Astrocyte of the spinal cord (primary cell): ENCODE results near the gene TMEM161A.

Experiments used
- DNase-seq: peaks from one replicate; pipeline ENCODE4 v3.0.0; 2011; ENCODE audit warnings: low read depth, low spot score
- H3K4me3 ChIP-seq: 2 replicates; pipeline ENCODE4 v1.5.1; 2011; ENCODE audit warnings: low read depth, mild to moderate bottlenecking, low read length, moderate library complexity
- in situ Hi-C: cut with HindIII; loops from 2 replicates; pipeline ENCODE4 v1.10.0; 2017; ENCODE audit warnings: low sequenced_read_pairs
- TF ChIP-seq, protein P1 (sequence below): IDR thresholded peaks from 2 replicates; pipeline ENCODE4 v1.5.1; 2012; ENCODE audit warnings: low read depth, mild to moderate bottlenecking, low read length, inconsistent platforms

Gene TMEM161A

DNA sequence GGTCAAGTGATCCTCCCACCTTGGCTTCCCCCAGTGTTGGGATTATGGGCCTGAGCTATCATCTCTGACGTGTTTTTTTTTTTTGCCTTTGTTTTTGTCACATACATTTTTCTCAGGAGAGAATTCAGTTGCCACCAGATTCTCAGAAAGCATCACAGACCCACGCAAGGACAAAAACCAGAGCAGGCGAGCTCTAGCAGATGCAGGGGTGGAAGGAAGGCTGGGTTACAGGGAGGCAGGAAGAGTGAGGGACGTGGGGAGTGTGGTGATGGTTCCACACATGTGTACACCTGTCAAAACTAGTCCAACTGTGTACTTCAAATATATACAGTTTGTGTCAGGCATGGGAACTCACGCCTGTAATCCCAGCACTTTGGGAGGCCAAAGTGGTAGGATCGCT is 4.3 kb downstream of the TMEM161A start:
- H3K4me3 ChIP-seq, result no peak overlapping the region
- no peak for DNase-seq
- TF ChIP-seq, protein P1, sequence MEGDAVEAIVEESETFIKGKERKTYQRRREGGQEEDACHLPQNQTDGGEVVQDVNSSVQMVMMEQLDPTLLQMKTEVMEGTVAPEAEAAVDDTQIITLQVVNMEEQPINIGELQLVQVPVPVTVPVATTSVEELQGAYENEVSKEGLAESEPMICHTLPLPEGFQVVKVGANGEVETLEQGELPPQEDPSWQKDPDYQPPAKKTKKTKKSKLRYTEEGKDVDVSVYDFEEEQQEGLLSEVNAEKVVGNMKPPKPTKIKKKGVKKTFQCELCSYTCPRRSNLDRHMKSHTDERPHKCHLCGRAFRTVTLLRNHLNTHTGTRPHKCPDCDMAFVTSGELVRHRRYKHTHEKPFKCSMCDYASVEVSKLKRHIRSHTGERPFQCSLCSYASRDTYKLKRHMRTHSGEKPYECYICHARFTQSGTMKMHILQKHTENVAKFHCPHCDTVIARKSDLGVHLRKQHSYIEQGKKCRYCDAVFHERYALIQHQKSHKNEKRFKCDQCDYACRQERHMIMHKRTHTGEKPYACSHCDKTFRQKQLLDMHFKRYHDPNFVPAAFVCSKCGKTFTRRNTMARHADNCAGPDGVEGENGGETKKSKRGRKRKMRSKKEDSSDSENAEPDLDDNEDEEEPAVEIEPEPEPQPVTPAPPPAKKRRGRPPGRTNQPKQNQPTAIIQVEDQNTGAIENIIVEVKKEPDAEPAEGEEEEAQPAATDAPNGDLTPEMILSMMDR, result no peak
- in situ Hi-C loops, result no loop called here

DNA sequence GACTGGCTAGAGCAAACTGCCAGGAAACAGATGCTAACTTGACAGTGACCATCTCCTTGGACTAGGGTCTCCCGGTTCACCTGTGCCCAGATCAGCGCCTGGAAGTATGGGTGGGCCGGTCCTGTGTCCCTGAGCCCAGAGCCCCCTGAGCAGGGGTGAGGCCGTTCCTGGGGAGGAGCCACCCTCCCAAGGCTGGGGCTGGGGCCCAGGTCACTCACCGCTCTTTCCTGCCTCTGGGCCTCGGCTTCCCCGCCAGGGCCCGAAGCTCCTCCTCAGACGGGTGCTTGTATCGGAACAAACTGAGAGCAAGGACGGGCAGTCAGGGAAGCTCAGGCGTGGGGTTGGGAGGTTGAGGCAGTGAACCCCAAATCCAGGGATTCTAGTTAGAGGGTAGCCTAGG is 5.4 kb downstream of the TMEM161A start:
- in situ Hi-C loops, result no loop called here
- TF ChIP-seq, protein P1, result no peak
- no peak for DNase-seq
- no peak overlapping the region for H3K4me3 ChIP-seq

DNA sequence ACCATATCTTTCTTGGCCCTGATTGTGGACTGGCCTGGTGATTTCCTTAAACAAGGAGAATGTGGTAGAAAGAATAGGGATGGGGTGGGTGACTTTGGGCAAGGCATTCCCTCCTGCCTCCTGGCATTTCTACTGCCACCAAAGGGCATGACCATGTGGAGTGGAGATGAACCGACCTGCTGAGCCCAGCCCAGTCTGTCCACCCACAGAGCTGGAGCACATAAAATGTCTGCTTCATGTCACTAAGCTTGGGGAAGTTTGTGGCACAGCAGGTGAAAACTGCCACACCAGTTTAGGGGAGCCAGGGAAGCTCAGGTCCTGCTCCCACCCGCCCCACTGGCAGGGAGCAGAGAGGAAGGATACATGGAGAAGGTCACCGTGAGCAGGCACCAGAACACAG is 6.3 kb downstream of the TMEM161A start:
- DNase-seq, result no peak
- TF ChIP-seq, protein P1, result no peak
- H3K4me3 ChIP-seq, result no peak overlapping the region
- in situ Hi-C loops, result no loop called here

DNA sequence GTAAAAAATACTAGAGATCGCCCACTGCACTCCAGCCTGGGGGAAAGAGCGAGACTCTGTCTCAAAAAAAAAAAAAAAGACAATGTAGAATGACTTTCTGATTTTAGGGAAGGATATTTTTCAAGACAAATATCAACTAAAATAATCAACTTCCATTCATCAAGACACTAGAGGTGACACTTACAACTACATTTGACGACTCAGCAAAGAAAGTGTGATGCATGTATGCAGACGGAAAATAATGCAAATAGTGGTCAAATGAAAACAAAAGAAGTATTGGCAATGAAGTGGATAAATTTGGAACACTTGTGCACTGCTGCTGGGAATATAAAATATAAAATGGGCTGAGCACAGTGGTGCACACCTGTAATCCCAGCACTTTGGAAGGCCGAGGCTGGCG is 12.2 kb downstream of the TMEM161A start:
- no peak overlapping the region for H3K4me3 ChIP-seq
- in situ Hi-C loops, result no loop called here
- TF ChIP-seq, protein P1, result no peak
- no peak for DNase-seq

DNA sequence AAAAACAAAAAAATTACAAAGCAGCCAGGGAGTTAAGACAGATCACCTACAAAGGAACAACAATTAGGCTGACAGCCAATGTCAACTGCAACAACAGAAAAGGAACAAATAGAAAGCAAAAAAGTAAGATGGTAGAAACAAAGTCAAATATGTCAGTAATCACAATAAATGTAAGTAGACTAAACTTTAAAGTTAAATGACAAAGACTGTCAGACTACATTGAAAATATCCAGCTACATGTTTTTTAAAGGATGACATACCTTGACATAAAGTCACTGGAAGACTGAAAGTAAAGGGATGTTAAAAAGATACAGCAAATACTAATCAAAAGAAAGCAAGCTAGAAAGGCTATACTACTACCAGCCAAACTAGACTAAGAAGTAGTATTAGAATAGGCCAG is 14.9 kb downstream of the TMEM161A start:
- in situ Hi-C loops, result no loop called here
- TF ChIP-seq, protein P1, result no peak

DNA sequence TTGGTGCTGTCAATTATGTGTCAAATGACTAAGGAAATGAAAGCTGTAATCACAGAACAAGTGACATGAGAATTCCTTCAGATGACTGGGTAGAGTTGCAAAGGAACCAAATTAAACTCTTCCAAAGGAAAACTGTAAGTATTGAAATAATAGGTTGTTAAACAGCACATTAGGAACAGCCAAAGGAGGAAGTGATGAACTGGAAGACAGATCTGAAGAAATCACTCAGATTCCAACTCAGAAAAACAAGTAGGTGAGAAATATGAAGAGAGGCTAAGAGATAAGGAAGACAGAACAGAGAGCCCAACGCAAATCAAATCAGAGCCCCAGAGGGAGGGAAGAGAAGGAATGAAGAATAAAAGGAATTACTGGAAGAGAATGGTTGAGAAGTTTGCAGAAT is 15.4 kb downstream of the TMEM161A start:
- TF ChIP-seq, protein P1, result no peak
- no peak overlapping the region for H3K4me3 ChIP-seq
- DNase-seq, result no peak
- in situ Hi-C loops, result no loop called here

More for the DNA sequence above, 14.9 kb downstream of the TMEM161A start:
- DNase-seq, result no peak
- no peak overlapping the region for H3K4me3 ChIP-seq

DNA sequence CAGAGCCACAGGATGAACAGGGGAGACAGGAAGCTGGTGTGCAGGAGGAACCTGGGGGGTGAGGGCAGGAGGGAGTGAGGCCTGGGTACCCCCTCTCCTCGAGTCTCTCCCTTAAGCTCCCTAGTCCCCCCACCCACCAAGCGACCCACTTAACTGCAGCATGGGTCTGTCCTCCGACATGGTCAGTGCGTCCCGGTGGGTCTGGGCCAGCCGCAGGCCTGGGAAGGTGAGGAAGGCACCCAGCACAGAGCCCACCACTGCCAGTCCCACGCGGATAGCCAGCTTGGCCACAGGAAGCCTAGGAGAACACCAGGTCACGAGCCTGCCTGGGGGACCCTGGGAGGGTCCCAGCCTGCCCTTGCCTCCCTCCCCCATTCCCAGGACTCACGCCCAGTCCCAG is 16.9 kb downstream of the TMEM161A start:
- TF ChIP-seq, protein P1, result no peak
- DNase-seq, result no peak
- in situ Hi-C loops, result no loop called here
- no peak overlapping the region for H3K4me3 ChIP-seq
